Mesenchymal stem cell (in vitro differentiated cells and primary cell): ENCODE results near the gene SUGCT.

ENCODE experiments used
- DNase-seq: peaks from one replicate; pipeline ENCODE4 v3.0.0-alpha.2; 2013
- H2AFZ ChIP-seq: one replicate; pipeline ENCODE4 v1.6.1; 2013; ENCODE audit warnings: low read depth, mild to moderate bottlenecking, control low read depth, inconsistent platforms, low read length, moderate library complexity
- H2AK5ac ChIP-seq: 2 replicates; pipeline ENCODE4 v1.6.1; 2013; ENCODE audit warnings: low read length, moderate library complexity, mild to moderate bottlenecking, inconsistent platforms; ENCODE audit not compliant: severe bottlenecking
- H2BK120ac ChIP-seq: one replicate; pipeline ENCODE4 v1.6.1; 2013; ENCODE audit warnings: low read depth, mild to moderate bottlenecking, inconsistent platforms, low read length, moderate library complexity
- H2BK12ac ChIP-seq, 2 experiments: one replicate each; pipeline ENCODE4 v1.6.1; 2013; ENCODE audit warnings: inconsistent platforms in 2 of 2, low read length in 2 of 2, mild to moderate bottlenecking in 2 of 2, moderate library complexity in 2 of 2, control low read depth in 1 of 2
- H2BK15ac ChIP-seq: one replicate; pipeline ENCODE4 v1.6.1; 2013; ENCODE audit warnings: mild to moderate bottlenecking, low read depth, inconsistent platforms; ENCODE audit not compliant: poor library complexity, severe bottlenecking
- H2BK5ac ChIP-seq: 2 replicates; pipeline ENCODE4 v1.6.1; 2013; ENCODE audit warnings: low read depth, mild to moderate bottlenecking, low read length, control low read depth, inconsistent platforms; ENCODE audit not compliant: poor library complexity, severe bottlenecking
- H3K14ac ChIP-seq, 2 experiments: one replicate each; pipeline ENCODE4 v1.6.1; 2013; ENCODE audit warnings: inconsistent platforms in 2 of 2, low read length in 2 of 2, control low read depth in 1 of 2, mild to moderate bottlenecking in 1 of 2, moderate library complexity in 1 of 2
- H3K18ac ChIP-seq, 2 experiments: one replicate each; pipeline ENCODE4 v1.6.1; 2013; ENCODE audit warnings: inconsistent platforms in 2 of 2, low read length in 2 of 2, control low read depth in 1 of 2, low read depth in 1 of 2, mild to moderate bottlenecking in 1 of 2
- H3K23ac ChIP-seq, 2 experiments: one replicate each; pipeline ENCODE4 v1.6.1; 2013; ENCODE audit warnings: inconsistent platforms in 2 of 2, low read length in 2 of 2, mild to moderate bottlenecking in 2 of 2, moderate library complexity in 2 of 2, control low read depth in 1 of 2
- H3K27ac ChIP-seq: 2 replicates; pipeline ENCODE4 v1.5.1; 2013; ENCODE audit warnings: mild to moderate bottlenecking, moderate library complexity, low read length, control low read depth, inconsistent platforms; ENCODE audit not compliant: poor library complexity, severe bottlenecking
- H3K27me3 ChIP-seq, 2 experiments: 2 replicates each; pipeline versions ENCODE4 v1.6.1 to v1.7.0; 2013; ENCODE audit warnings: low read length in 2 of 2, mild to moderate bottlenecking in 2 of 2, moderate library complexity in 2 of 2, control low read depth in 1 of 2, inconsistent platforms in 1 of 2; ENCODE audit not compliant: control insufficient read depth in 1 of 2, insufficient read depth in 1 of 2
- H3K36me3 ChIP-seq, 2 experiments: 2 replicates each; pipeline versions ENCODE4 v1.6.1 to v1.7.0; 2013; ENCODE audit warnings: low read length in 2 of 2, control low read depth in 1 of 2, inconsistent platforms in 1 of 2, low read depth in 1 of 2, mild to moderate bottlenecking in 1 of 2; ENCODE audit not compliant: insufficient read depth in 2 of 2, control insufficient read depth in 1 of 2
- H3K4ac ChIP-seq, 2 experiments: one replicate each; pipeline ENCODE4 v1.6.1; 2013; ENCODE audit warnings: inconsistent platforms in 2 of 2, low read length in 2 of 2, mild to moderate bottlenecking in 2 of 2, moderate library complexity in 2 of 2, control low read depth in 1 of 2, low read depth in 1 of 2
- H3K4me1 ChIP-seq: 2 replicates; pipeline ENCODE4 v1.6.1; 2013; ENCODE audit warnings: low read depth, low read length, control low read depth; ENCODE audit not compliant: control insufficient read depth, insufficient read depth
- H3K4me2 ChIP-seq: 2 replicates; pipeline ENCODE4 v1.6.1; 2013; ENCODE audit warnings: low read length, mild to moderate bottlenecking, inconsistent platforms; ENCODE audit not compliant: poor library complexity, severe bottlenecking
- H3K4me3 ChIP-seq, 2 experiments: 2 replicates each; pipeline versions ENCODE4 v1.5.1 to v1.7.0; 2013; ENCODE audit warnings: low read length in 2 of 2, mild to moderate bottlenecking in 2 of 2, control low read depth in 1 of 2, low read depth in 1 of 2; ENCODE audit not compliant: insufficient read depth in 1 of 2
- H3K79me1 ChIP-seq: replicated peaks from 2 replicates; pipeline ENCODE4 v1.6.1; 2013; ENCODE audit warnings: mild to moderate bottlenecking, control low read depth, low read length, inconsistent platforms; ENCODE audit not compliant: poor library complexity, severe bottlenecking
- H3K9ac ChIP-seq: 2 replicates; pipeline ENCODE4 v1.7.0; 2013; ENCODE audit warnings: mild to moderate bottlenecking, low read length, moderate library complexity
- H3K9me3 ChIP-seq: 2 replicates; pipeline ENCODE4 v1.7.0; 2013; ENCODE audit warnings: mild to moderate bottlenecking, low read length; ENCODE audit not compliant: control insufficient read depth
- H4K8ac ChIP-seq: one replicate; pipeline ENCODE4 v1.6.1; 2013; ENCODE audit warnings: inconsistent platforms, mild to moderate bottlenecking, low read length, moderate library complexity
- H4K91ac ChIP-seq: one replicate; pipeline ENCODE4 v1.6.1; 2013; ENCODE audit warnings: mild to moderate bottlenecking, low read length, inconsistent platforms
- WGBS: methylation state at CpG from one replicate; pipeline ENCODE4 v1.1.7; 2013; ENCODE audit warnings: mixed read lengths; 5-methylcytosine and 5-hydroxymethylcytosine counted together

The SUGCT gene

GRCh38 chr7:40428421-40428820, 293.6 kb downstream of the SUGCT start:
- Histone ChIP-seq H3K4me1 (no peaks in the 10 kb centered on the region), H4K91ac (no peak overlapping the region), H3K23ac (no peak overlapping the region), H2BK12ac (no peak overlapping the region), H3K36me3 (no peaks in the 10 kb centered on the region), H3K9ac (no peak overlapping the region), H2BK15ac (no peak overlapping the region), H2BK120ac (no peak overlapping the region), H3K4ac (no peak overlapping the region), H2BK5ac (no peak overlapping the region), H3K4me2 (no peak overlapping the region), H2AFZ (no peak overlapping the region), H3K14ac (no peak overlapping the region), H3K4me3 (no peak overlapping the region), H3K27me3 (no peaks in the 10 kb centered on the region), H3K79me1 (no peaks in the 10 kb centered on the region), H4K8ac (no peak overlapping the region), H3K27ac (no peak overlapping the region), H2AK5ac (no peak overlapping the region), H3K9me3 (peaks cover 2% of the 10 kb centered on the region), H3K18ac (no peak overlapping the region)
- no CpG with 5 or more reads among the region's 1 CpG for WGBS
- no peak for DNase-seq

- Histone ChIP-seq H3K27me3 (no peaks in the 10 kb centered on the region), H3K79me1 (no peaks in the 10 kb centered on the region), H4K8ac (no peak overlapping the region), H2BK12ac (no peak overlapping the region), H3K27ac (no peak overlapping the region), H2AK5ac (no peak overlapping the region), H2BK120ac (no peak overlapping the region), H3K4ac (no peak overlapping the region), H2AFZ (no peak overlapping the region), H3K4me2 (no peak overlapping the region), H4K91ac (no peak overlapping the region), H3K9me3 (peaks cover 3% of the 10 kb centered on the region), H3K18ac (no peak overlapping the region), H3K4me3 (no peak overlapping the region), H3K9ac (no peak overlapping the region), H3K36me3 (no peaks in the 10 kb centered on the region), H2BK15ac (no peak overlapping the region), H3K23ac (no peak overlapping the region), H3K4me1 (no peaks in the 10 kb centered on the region), H3K14ac (no peak overlapping the region), H2BK5ac (no peak overlapping the region)
- no CpG with 5 or more reads among the region's 2 CpGs for WGBS
- DNase-seq: no peak
Measured at GRCh38 chr7:40429826-40430225, 295.0 kb downstream of the SUGCT start.

GRCh38 chr7:40432046-40432445, 297.2 kb downstream of the SUGCT start:
- Histone ChIP-seq H2BK120ac (no peak overlapping the region), H4K91ac (no peak overlapping the region), H3K4me1 (no peaks in the 10 kb centered on the region), H3K18ac (no peak overlapping the region), H3K9me3 (peaks cover 3% of the 10 kb centered on the region), H3K4me3 (no peak overlapping the region), H4K8ac (no peak overlapping the region), H3K9ac (no peak overlapping the region), H3K23ac (no peak overlapping the region), H2AK5ac (no peak overlapping the region), H2BK5ac (no peak overlapping the region), H3K79me1 (no peaks in the 10 kb centered on the region), H2AFZ (no peak overlapping the region), H3K4ac (no peak overlapping the region), H3K27me3 (no peaks in the 10 kb centered on the region), H3K27ac (no peak overlapping the region), H3K14ac (no peak overlapping the region), H3K4me2 (no peak overlapping the region), H2BK15ac (no peak overlapping the region), H3K36me3 (no peaks in the 10 kb centered on the region), H2BK12ac (no peak overlapping the region)
- 100% methylated on average over 2 of the region's 2 CpGs for WGBS
- no peak for DNase-seq

- H3K36me3 ChIP-seq: no peaks in the 10 kb centered on the region
- H3K27ac ChIP-seq: peak overlapping the region; percentile 96
- H2BK15ac ChIP-seq: no peak overlapping the region
- no peak overlapping the region for H2BK5ac ChIP-seq
- H2BK12ac ChIP-seq: no peak overlapping the region
- peaks cover 3% of the 10 kb centered on the region for H3K9me3 ChIP-seq
- H4K91ac ChIP-seq: no peak overlapping the region
- H3K9ac ChIP-seq: peak overlapping the region; percentile 9
- no peak overlapping the region for H2AFZ ChIP-seq
- no peak overlapping the region for H3K18ac ChIP-seq
- H3K4me1 ChIP-seq: peaks cover 2% of the 10 kb centered on the region
- no peak overlapping the region for H2AK5ac ChIP-seq
- H3K27me3 ChIP-seq: no peaks in the 10 kb centered on the region
- no peak overlapping the region for H3K23ac ChIP-seq
- no peak overlapping the region for H3K4ac ChIP-seq
- no peaks in the 10 kb centered on the region for H3K79me1 ChIP-seq
- no peak overlapping the region for H4K8ac ChIP-seq
- H3K4me2 ChIP-seq: no peak overlapping the region
- no peak overlapping the region for H2BK120ac ChIP-seq
- no peak for DNase-seq
- no peak overlapping the region for H3K4me3 ChIP-seq
- 95% methylated on average over 1 of the region's 1 CpG for WGBS
- H3K14ac ChIP-seq: no peak overlapping the region
Measured at GRCh38 chr7:40436710-40437109, 301.9 kb downstream of the SUGCT start.
